Aorta (tissue), 5 donors: ENCODE results near the gene VPS13C. TPM values are rescaled to one million over a fixed set of nuclear protein-coding genes. Genes with fewer than 3 reads are reported as not detected.

Experiments
- ATAC-seq: fragments of 200-7000 bp; cut with Tn5 transposase; one replicate; pipeline ENCODE4 v1.9.1; 2022; ENCODE audit warnings: moderate library complexity; ENCODE audit not compliant: low FRiP score
- DNase-seq, 2 donors: peaks; one replicate each; pipeline ENCODE4 v3.0.0-alpha.2; 2020
- H3K27ac ChIP-seq, 2 donors: one replicate each; pipeline ENCODE4 v1.5.1; 2013; ENCODE audit warnings: low read length in 2 of 2, mild to moderate bottlenecking in 2 of 2, moderate library complexity in 2 of 2, control low read depth in 1 of 2, inconsistent platforms in 1 of 2, low read depth in 1 of 2
- H3K27me3 ChIP-seq, 2 donors: one replicate each; pipeline ENCODE4 v1.6.1; 2013; ENCODE audit warnings: control low read depth in 1 of 2, low read length in 1 of 2, mild to moderate bottlenecking in 1 of 2, moderate library complexity in 1 of 2; ENCODE audit not compliant: insufficient read depth in 2 of 2, control insufficient read depth in 1 of 2
- H3K36me3 ChIP-seq, 2 donors: one replicate each; pipeline ENCODE4 v1.6.1; 2013; ENCODE audit warnings: control low read depth in 1 of 2, low read length in 1 of 2, mild to moderate bottlenecking in 1 of 2; ENCODE audit not compliant: insufficient read depth in 2 of 2, control insufficient read depth in 1 of 2
- H3K4me1 ChIP-seq, 2 donors: one replicate each; pipeline ENCODE4 v1.6.1; 2013; ENCODE audit warnings: low read length in 2 of 2, control low read depth in 1 of 2, mild to moderate bottlenecking in 1 of 2, moderate library complexity in 1 of 2; ENCODE audit not compliant: insufficient read depth in 2 of 2, control insufficient read depth in 1 of 2
- H3K4me3 ChIP-seq, 2 donors: one replicate each; pipeline ENCODE4 v1.5.1; 2013; ENCODE audit warnings: low read length in 2 of 2, control low read depth in 1 of 2, mild to moderate bottlenecking in 1 of 2
- H3K9me3 ChIP-seq: one replicate; pipeline ENCODE4 v1.6.1; 2013; ENCODE audit warnings: mild to moderate bottlenecking, low read length; ENCODE audit not compliant: control insufficient read depth
- WGBS, 2 donors: extraction: QIAGEN DNeasy Blood & Tissue Kit; methylation state at CpG; one replicate each; pipeline ENCODE4 v1.1.7; 2013; 5-methylcytosine and 5-hydroxymethylcytosine counted together
- intact Hi-C, 2 donors: fragments of 100-400 bp; cut with DNase I; formaldehyde crosslinking; loops; one replicate each; pipeline versions ENCODE4 v1.14.2 to v1.15.0; 2022
- polyA plus RNA-seq, 2 donors: library from polyadenylated mRNA; stranded (reverse); fragments of 200-250 nt; gene quantifications; one replicate each; pipeline ENCODE4 v1.2.3, GENCODE V29; 2013
- total RNA-seq, 2 donors: library from RNA; stranded (reverse); fragmentation: NEBNext Ultra II Directional; extraction: Animal tissue kit (Norgen Biotek cat#: 25700); gene quantifications; one replicate each; pipeline ENCODE4 v1.2.1, GENCODE V29; 2021
- donor health status: healthy with polysubstance abuse.
- donor health status: Bipolar disorder and iron deficiency.
- donor health status: DM: no; HTN: no; CAD: no.
- donor health status: DM: no; HTN: no; CAD: no.
- donor health status: DM: yes; HTN: yes; CAD: no.

The VPS13C gene
- total and polyA plus RNA-seq, 4 donors: 3.1 to 123 (median 60.6) TPM

DNA sequence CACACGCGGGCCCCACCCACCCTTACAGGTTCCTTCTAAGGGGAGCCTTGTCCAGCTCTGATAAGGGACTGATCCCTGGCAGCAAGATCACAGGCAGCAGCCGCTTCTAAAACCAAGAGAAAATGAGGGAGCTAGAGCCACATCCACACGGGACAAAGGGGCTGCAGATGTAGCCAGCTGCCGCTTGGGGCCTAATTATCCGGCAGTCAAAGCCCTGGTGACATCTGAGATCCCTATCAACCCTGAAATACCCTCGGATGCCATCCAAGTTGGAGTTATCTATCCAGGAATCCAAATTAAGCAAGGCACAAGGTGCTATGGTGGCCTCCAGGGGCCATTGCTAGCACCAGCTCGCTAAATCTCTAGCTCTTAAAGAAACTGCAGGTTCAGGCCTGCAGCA is 248.3 kb downstream of the VPS13C start:
- intact Hi-C loops: no loop called here
- Histone ChIP-seq H3K27me3 (no peaks in the 10 kb centered on the region), H3K4me3 (no peak overlapping the region), H3K9me3 (no peaks in the 10 kb centered on the region), H3K36me3 (no peaks in the 10 kb centered on the region), H3K27ac (no peak overlapping the region), H3K4me1 (no peaks in the 10 kb centered on the region)
- no peak for ATAC-seq
- DNase-seq: no peak
- 77 to 82% methylated on average over 8 of the region's 8 CpGs for WGBS, 2 donors

DNA sequence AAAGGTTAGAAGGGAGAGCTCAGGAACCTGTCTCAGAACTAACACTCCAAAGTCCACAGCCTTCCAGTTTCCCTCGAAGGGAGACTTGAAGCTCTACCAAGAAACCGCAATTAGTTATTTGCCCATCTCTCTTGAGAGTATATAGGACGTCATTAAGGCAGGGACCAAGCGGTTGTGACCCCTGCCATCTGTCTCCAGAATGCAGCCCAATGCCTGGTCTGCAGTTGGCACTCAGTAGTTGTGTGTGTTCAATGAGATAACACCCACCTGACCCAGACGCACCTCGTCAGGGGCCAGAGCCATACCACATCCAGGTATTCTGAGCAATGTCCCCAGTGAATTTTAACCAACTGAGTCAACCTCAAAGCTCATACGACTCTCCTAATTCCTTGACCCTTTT is 251.0 kb downstream of the VPS13C start:
- Histone ChIP-seq H3K27me3 (no peaks in the 10 kb centered on the region), H3K4me3 (no peak overlapping the region), H3K9me3 (no peaks in the 10 kb centered on the region), H3K27ac (no peak overlapping the region), H3K36me3 (no peaks in the 10 kb centered on the region), H3K4me1 (no peaks in the 10 kb centered on the region)
- ATAC-seq (no peak), DNase-seq (no peak)
- intact Hi-C loops: no loop called here
- 89 to 90% methylated on average over 7 of the region's 7 CpGs for WGBS, 2 donors

DNA sequence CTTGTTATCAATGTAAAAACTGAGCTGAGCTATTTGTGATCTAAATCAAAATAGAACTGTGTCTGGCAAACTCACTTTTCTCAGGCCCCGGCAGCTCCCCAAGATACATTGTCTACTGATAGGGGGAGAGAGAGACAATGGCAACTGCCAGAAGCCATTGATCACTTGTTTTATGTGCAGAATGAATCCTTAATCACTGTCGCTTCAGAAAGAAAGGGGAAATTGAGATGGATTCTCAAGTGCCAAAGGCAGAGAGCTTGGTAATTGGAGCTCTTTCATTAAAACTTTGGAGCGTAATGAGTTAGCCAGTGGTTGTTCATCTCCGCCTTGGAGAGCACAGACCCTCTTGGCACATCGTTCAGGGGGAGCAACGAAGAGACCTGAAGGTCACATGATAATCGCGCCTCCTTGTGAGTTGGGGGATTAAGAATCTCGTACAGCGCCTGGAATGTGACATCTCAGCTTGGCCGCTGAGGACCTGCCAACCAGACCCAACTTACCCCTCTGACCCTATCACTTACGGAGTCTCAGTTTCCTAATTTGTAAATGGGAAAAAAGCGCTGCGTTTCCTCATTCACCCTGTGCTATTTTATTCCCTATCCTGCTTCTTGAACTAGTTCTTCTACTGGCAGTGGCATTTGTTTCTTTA is 252.8 kb downstream of the VPS13C start:
- no peak for ATAC-seq
- DNase-seq: no peak
- H3K36me3 ChIP-seq: no peaks in the 10 kb centered on the region

More for the DNA sequence above, 252.8 kb downstream of the VPS13C start:
- WGBS, 2 donors: 86 to 87% methylated on average over 14 of the region's 14 CpGs
- Histone ChIP-seq H3K9me3 (no peaks in the 10 kb centered on the region), H3K27me3 (no peaks in the 10 kb centered on the region), H3K4me3 (no peak overlapping the region), H3K27ac (no peak overlapping the region), H3K4me1 (no peaks in the 10 kb centered on the region)
- intact Hi-C loops: no loop called here

Other genes with a start within 250 kb of the VPS13C start
- under 1 TPM; 0.19 to 0.36 TPM for gene C2CD4A, start 6.5 kb upstream of the VPS13C start, total RNA-seq
- not detected for gene C2CD4A, start 6.5 kb upstream of the VPS13C start, polyA plus RNA-seq
- 1 to 10 TPM; 3.3 to 4.4 TPM for gene C2CD4B, start 104.8 kb upstream of the VPS13C start, total RNA-seq
- under 1 TPM in 1 of 2 donors, not detected in 1; 0.56 TPM for gene C2CD4B, start 104.8 kb upstream of the VPS13C start, polyA plus RNA-seq